Activated naive CD4-positive, alpha-beta T cell treated with anti-CD3 and anti-CD28 coated beads for 36 hours (primary cell): ENCODE results near the gene LACC1. TPM values are rescaled to one million over a fixed set of nuclear protein-coding genes. Genes with fewer than 3 reads are reported as not detected.

ENCODE experiments used
- CTCF ChIA-PET: fragments of 350-600 bp; sonication (Branson Sonifier 250); formaldehyde crosslinking; loops from one replicate; lab custom pipeline; 2021; ENCODE audit warnings: antibody characterized with exemption; lab: Charles Lee
- DNase-seq: peaks from one replicate; pipeline ENCODE4 v3.0.0-alpha.2; 2020
- H3K27ac Mint-ChIP-seq: one replicate; pipeline ENCODE4 v1.8.0; 2021; ENCODE audit warnings: mild to moderate bottlenecking, mixed read lengths
- H3K27me3 Mint-ChIP-seq: one replicate; pipeline ENCODE4 v1.8.0; 2021; ENCODE audit warnings: low read depth, mixed read lengths
- H3K36me3 Mint-ChIP-seq: one replicate; pipeline ENCODE4 v1.8.0; 2021; ENCODE audit warnings: low read depth, mixed read lengths
- H3K4me1 Mint-ChIP-seq: one replicate; pipeline ENCODE4 v1.8.0; 2021; ENCODE audit warnings: low read depth, mixed read lengths
- H3K4me3 Mint-ChIP-seq: one replicate; pipeline ENCODE4 v1.8.0; 2021; ENCODE audit warnings: mild to moderate bottlenecking, moderate library complexity, mixed read lengths
- H3K9me3 Mint-ChIP-seq: one replicate; pipeline ENCODE4 v1.8.0; 2021; ENCODE audit warnings: mixed read lengths
- intact Hi-C: fragments of 100-400 bp; cut with micrococcal nuclease; formaldehyde crosslinking; loops from one replicate; pipeline ENCODE4 v1.15.1; 2023
- total RNA-seq, 2 experiments: library from RNA; stranded (reverse); gene quantifications; one replicate each; pipeline ENCODE4 v1.2.3, GENCODE V29; 2021

LACC1 gene
- total RNA-seq, result 1 to 10 TPM; 2.3 to 3.1 TPM

DNA sequence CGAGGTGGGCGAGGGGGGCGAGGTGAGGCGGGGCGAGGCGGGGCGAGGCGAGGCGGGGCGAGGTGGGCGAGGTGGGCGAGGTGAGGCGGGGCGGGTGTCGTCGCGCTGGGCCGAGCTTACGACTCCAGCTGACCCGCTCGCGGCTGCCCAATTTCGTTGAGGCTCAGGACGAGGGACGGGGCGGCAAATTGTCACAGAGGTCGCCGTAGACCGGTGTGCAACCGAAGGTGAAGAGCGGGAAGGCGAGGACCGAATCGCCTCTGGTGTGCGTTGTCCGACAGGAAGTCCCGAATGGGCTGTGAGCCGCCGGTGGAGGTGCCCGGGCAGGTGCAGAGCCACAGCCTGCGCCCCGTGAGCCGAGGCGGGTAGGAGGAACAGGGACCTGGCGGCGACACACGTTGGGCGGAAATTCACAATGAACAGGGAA, at the start of gene LACC1:
Gene LACC1, plus strand, starts transcription at position 150 of the 427 bp plus-strand sequence. CDS start 1,082 bp downstream, outside the sequence.
- Mint-ChIP-seq H3K36me3 (peaks cover 4% of the 10 kb centered on the region), H3K4me1 (peaks cover 23% of the 10 kb centered on the region), H3K4me3 (peak within 1 kb of the TSS; percentile 88), H3K27ac (peak within 1 kb of the TSS; percentile 83), H3K9me3 (no peaks in the 10 kb centered on the region), H3K27me3 (peaks cover 12% of the 10 kb centered on the region)
- peak; percentile 41 for DNase-seq
- intact Hi-C loops, result loop anchor here (1.0 to 10.0 kb wide), 5 partner anchors 263 to 887 kb away; partner anchors contain the start of genes EPSTI1 and TSC22D1
- CTCF ChIA-PET, result interaction anchor here (0.6 to 1.4 kb wide), 2 partner anchors 557 to 1452 kb away, joined by 3 read pairs; no protein-coding TSS in a partner anchor

- H3K9me3 Mint-ChIP-seq, result no peaks in the 10 kb centered on the region
- peaks cover 12% of the 10 kb centered on the region for H3K27me3 Mint-ChIP-seq
- DNase-seq, result no peak
- no peaks in the 10 kb centered on the region for H3K4me1 Mint-ChIP-seq
- no peak overlapping the region for H3K4me3 Mint-ChIP-seq
- intact Hi-C loops, result no loop called here
- CTCF ChIA-PET, result interaction anchor here (0.7 kb wide), 1 partner anchor 1066 kb away, joined by 3 read pairs; no protein-coding TSS in a partner anchor
- no peaks in the 10 kb centered on the region for H3K36me3 Mint-ChIP-seq
- H3K27ac Mint-ChIP-seq, result no peak overlapping the region
These were observed 49.2 kb upstream of the LACC1 start for GRCh38 chr13:43830497-43830881.

- no peak overlapping the region for H3K4me3 Mint-ChIP-seq
- DNase-seq, result no peak
- no peaks in the 10 kb centered on the region for H3K9me3 Mint-ChIP-seq
- CTCF ChIA-PET, result interaction anchor here (0.7 kb wide), 1 partner anchor 1065 kb away, joined by 3 read pairs; no protein-coding TSS in a partner anchor
- intact Hi-C loops, result no loop called here
- no peaks in the 10 kb centered on the region for H3K36me3 Mint-ChIP-seq
- H3K4me1 Mint-ChIP-seq, result no peaks in the 10 kb centered on the region
- H3K27me3 Mint-ChIP-seq, result peaks cover 12% of the 10 kb centered on the region
- H3K27ac Mint-ChIP-seq, result no peak overlapping the region
These were observed 48.6 kb upstream of the LACC1 start for GRCh38 chr13:43831088-43831487.

- Mint-ChIP-seq H3K9me3 (peaks cover 3% of the 10 kb centered on the region), H3K27ac (no peak overlapping the region), H3K36me3 (no peaks in the 10 kb centered on the region), H3K4me1 (no peaks in the 10 kb centered on the region), H3K4me3 (no peak overlapping the region), H3K27me3 (peaks cover 6% of the 10 kb centered on the region)
- intact Hi-C loops, result no loop called here
- CTCF ChIA-PET, result no interaction called here
- no peak for DNase-seq
These were observed 44.0 kb upstream of the LACC1 start for GRCh38 chr13:43835701-43836100.

DNA sequence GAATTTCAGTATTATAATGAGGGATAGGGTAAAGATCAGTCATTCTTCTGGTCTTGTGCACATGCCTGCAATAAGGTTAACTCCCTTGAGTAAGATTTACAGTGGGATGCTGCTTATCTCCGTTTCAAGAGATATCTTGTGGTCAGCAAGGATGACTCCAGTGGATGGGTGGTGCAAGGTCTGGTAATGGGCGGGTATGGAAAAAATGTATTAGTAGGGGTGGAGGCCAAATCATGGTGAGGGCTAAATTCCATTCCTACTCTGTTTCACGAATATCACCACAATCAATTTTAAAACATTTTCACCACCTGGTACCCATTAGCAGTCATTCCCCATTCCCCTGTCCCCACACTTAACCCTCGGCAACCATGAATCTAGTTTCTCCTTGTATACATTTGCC, 40.8 kb upstream of the LACC1 start:
- intact Hi-C loops, result no loop called here
- Mint-ChIP-seq H3K9me3 (peaks cover 10% of the 10 kb centered on the region), H3K27ac (no peak overlapping the region), H3K27me3 (peaks cover 2% of the 10 kb centered on the region), H3K36me3 (no peaks in the 10 kb centered on the region), H3K4me1 (no peaks in the 10 kb centered on the region), H3K4me3 (no peak overlapping the region)
- CTCF ChIA-PET, result no interaction called here
- no peak for DNase-seq

DNA sequence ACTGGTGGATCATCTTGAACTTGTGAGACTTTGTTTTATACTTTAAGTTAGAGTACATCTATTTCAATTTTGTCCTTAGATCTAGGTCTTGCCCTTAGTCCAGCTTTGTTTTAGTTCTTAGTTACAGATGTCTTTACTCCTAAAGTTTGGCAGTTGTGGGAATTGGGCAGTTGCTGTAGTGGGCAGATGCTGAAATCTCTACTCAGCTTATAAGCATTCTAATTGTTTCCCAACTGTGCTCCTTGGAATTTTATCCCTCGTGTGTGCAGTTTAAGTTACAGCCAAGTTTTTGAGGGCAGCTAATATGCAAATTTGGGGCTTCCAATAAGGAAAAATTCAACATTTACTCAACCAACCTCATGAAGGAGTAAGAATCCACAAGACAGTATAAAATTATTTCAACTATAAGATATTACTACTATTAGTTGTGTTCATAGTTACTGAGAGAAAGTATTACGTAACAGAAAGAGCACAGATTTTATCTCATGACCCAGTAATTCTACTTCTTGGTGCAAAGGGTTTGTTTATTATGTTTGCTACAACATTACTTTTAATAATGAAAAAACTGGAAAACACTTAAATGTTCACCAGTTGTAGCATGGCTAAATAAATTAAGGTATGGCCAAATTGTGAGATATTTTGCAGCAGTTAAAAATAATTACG, 33.1 kb upstream of the LACC1 start:
- DNase-seq, result no peak
- Mint-ChIP-seq H3K27ac (no peak overlapping the region), H3K36me3 (peaks cover 19% of the 10 kb centered on the region), H3K27me3 (peaks cover under 1% of the 10 kb centered on the region), H3K9me3 (peaks cover 18% of the 10 kb centered on the region), H3K4me3 (no peak overlapping the region), H3K4me1 (no peaks in the 10 kb centered on the region)
- CTCF ChIA-PET, result no interaction called here
- intact Hi-C loops, result no loop called here

DNA sequence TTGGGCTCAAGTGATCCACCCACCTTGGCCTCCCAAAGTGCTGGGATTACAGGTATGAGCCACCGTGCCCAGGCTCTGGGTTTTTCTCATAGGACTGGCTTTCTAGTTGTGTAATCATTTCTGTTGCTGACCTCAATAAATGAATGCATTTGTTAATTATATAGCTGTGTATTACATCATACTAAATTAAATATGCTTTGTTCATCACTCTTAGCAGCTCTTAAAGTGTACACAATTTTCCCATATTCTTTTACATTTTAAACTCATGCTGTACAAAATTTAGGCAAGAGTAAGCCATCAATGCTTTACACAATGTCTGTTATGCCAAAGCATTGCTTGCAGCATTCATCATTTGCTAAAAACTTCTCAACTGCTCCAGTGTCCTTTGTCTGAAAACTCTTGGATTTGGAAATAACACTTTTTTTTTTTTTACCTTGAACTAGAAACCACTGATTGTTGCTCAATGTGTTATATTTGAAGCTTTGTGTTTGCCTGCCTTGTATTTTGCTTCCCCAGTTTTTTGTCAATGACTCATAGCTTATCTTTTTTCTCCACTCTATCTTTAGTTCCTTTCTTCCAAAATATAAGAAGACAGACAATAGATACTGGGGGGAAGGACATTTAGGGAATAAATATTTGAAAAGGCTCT, 31.6 kb upstream of the LACC1 start:
- peaks cover 32% of the 10 kb centered on the region for H3K9me3 Mint-ChIP-seq
- intact Hi-C loops, result no loop called here
- CTCF ChIA-PET, result interaction anchor here (0.6 kb wide), 1 partner anchor 395 kb away, joined by 3 read pairs; no protein-coding TSS in a partner anchor
- H3K4me1 Mint-ChIP-seq, result no peaks in the 10 kb centered on the region
- H3K4me3 Mint-ChIP-seq, result no peak overlapping the region
- no peak for DNase-seq
- no peaks in the 10 kb centered on the region for H3K27me3 Mint-ChIP-seq
- no peak overlapping the region for H3K27ac Mint-ChIP-seq
- peaks cover 32% of the 10 kb centered on the region for H3K36me3 Mint-ChIP-seq

GRCh38 chr13:43850873-43851272, 28.8 kb upstream of the LACC1 start:
- no peaks in the 10 kb centered on the region for H3K27me3 Mint-ChIP-seq
- H3K36me3 Mint-ChIP-seq, result peaks cover 44% of the 10 kb centered on the region
- no peak for DNase-seq

GRCh38 chr13:43852923-43853404, 26.7 kb upstream of the LACC1 start:
- Mint-ChIP-seq H3K4me1 (no peaks in the 10 kb centered on the region), H3K36me3 (peaks cover 42% of the 10 kb centered on the region), H3K27me3 (no peaks in the 10 kb centered on the region), H3K4me3 (no peak overlapping the region), H3K27ac (no peak overlapping the region), H3K9me3 (peaks cover 56% of the 10 kb centered on the region)
- intact Hi-C loops, result no loop called here
- CTCF ChIA-PET, result no interaction called here
- no peak for DNase-seq

More at GRCh38 chr13:43850873-43851272, 28.8 kb upstream of the LACC1 start:
- CTCF ChIA-PET, result no interaction called here
- Mint-ChIP-seq H3K4me3 (no peak overlapping the region), H3K27ac (no peak overlapping the region), H3K4me1 (no peaks in the 10 kb centered on the region), H3K9me3 (peaks cover 55% of the 10 kb centered on the region)
- intact Hi-C loops, result no loop called here

- Mint-ChIP-seq H3K4me3 (no peak overlapping the region), H3K36me3 (peaks cover 4% of the 10 kb centered on the region), H3K4me1 (no peaks in the 10 kb centered on the region), H3K27ac (no peak overlapping the region), H3K27me3 (no peaks in the 10 kb centered on the region), H3K9me3 (no peaks in the 10 kb centered on the region)
- CTCF ChIA-PET, result no interaction called here
- no peak for DNase-seq
- intact Hi-C loops, result no loop called here
These were observed 17.8 kb upstream of the LACC1 start for GRCh38 chr13:43861863-43862262.

GRCh38 chr13:43864921-43865320, 14.8 kb upstream of the LACC1 start:
- Mint-ChIP-seq H3K27ac (no peak overlapping the region), H3K9me3 (no peaks in the 10 kb centered on the region), H3K4me3 (no peak overlapping the region), H3K4me1 (no peaks in the 10 kb centered on the region), H3K27me3 (no peaks in the 10 kb centered on the region), H3K36me3 (peaks cover 7% of the 10 kb centered on the region)
- intact Hi-C loops, result no loop called here
- CTCF ChIA-PET, result no interaction called here
- DNase-seq, result no peak

- Mint-ChIP-seq H3K27me3 (no peaks in the 10 kb centered on the region), H3K9me3 (no peaks in the 10 kb centered on the region), H3K4me3 (no peak overlapping the region), H3K27ac (no peak overlapping the region), H3K4me1 (no peaks in the 10 kb centered on the region), H3K36me3 (peaks cover 7% of the 10 kb centered on the region)
- intact Hi-C loops, result no loop called here
- CTCF ChIA-PET, result no interaction called here
- DNase-seq, result no peak
These were observed 13.8 kb upstream of the LACC1 start for GRCh38 chr13:43865892-43866291.
